Measurements from ENCODE around the gene SIAE. TPM values are rescaled to one million over a fixed set of nuclear protein-coding genes. Genes with fewer than 3 reads are reported as not detected.

The SIAE gene
- total RNA-seq, 6 experiments from 2014 or later = 9.2 to 14.4 (median 11.3) TPM

GRCh38 chr11:124584681-124585372 lies 88.7 kb downstream of the SIAE start:
- TF ChIP-seq CTCF (IDR thresholded peaks at IDR 0.05) = no peak
- Mint-ChIP-seq H3K27me3 (ENCODE audit: insufficient read depth) (peaks cover 21% of the 10 kb centered on the region), H3K9me3 (no peaks in the 10 kb centered on the region), H3K4me1 (ENCODE audit: low read depth) (no peaks in the 10 kb centered on the region), H3K4me3 (no peak overlapping the region), H3K27ac (no peak overlapping the region), H3K36me3 (ENCODE audit: low read depth) (no peaks in the 10 kb centered on the region)
- DNase-seq = no peak

- no peak for TF ChIP-seq CTCF (IDR thresholded peaks at IDR 0.05)
- H3K9me3 Mint-ChIP-seq = no peaks in the 10 kb centered on the region
- no peak for DNase-seq
- no peak overlapping the region for H3K4me3 Mint-ChIP-seq
- peaks cover 21% of the 10 kb centered on the region for H3K27me3 Mint-ChIP-seq (ENCODE audit: insufficient read depth)
- H3K27ac Mint-ChIP-seq = no peak overlapping the region
- H3K4me1 Mint-ChIP-seq (ENCODE audit: low read depth) = no peaks in the 10 kb centered on the region
- H3K36me3 Mint-ChIP-seq (ENCODE audit: low read depth) = no peaks in the 10 kb centered on the region
Observed at GRCh38 chr11:124583781-124584180, 89.8 kb downstream of the SIAE start.

Other genes with a start within 250 kb of the SIAE start
- not detected for gene OR8B4, start 248.9 kb downstream of the SIAE start, total RNA-seq (2021; fragmentation: NEBNext Ultra II Directional; extraction: Animal tissue kit (Norgen Biotek cat#: 25700))
- gene OR8B8, start 228.0 kb downstream of the SIAE start, total RNA-seq (2021; fragmentation: NEBNext Ultra II Directional; extraction: Animal tissue kit (Norgen Biotek cat#: 25700)) = not detected
- not detected for gene OR8B12, start 130.1 kb downstream of the SIAE start, total RNA-seq (2021; fragmentation: NEBNext Ultra II Directional; extraction: Animal tissue kit (Norgen Biotek cat#: 25700))
- not detected for gene OR8A1, start 103.7 kb downstream of the SIAE start, total RNA-seq (2021; fragmentation: NEBNext Ultra II Directional; extraction: Animal tissue kit (Norgen Biotek cat#: 25700))
- gene PANX3, start 62.3 kb downstream of the SIAE start, total RNA-seq (2021; fragmentation: NEBNext Ultra II Directional; extraction: Animal tissue kit (Norgen Biotek cat#: 25700)) = not detected
- gene TBRG1, start 50.9 kb downstream of the SIAE start, total RNA-seq (2021; fragmentation: NEBNext Ultra II Directional; extraction: Animal tissue kit (Norgen Biotek cat#: 25700)) = 10 to 100 TPM; 18.8 to 25.9 (median 24.1) TPM
- gene SPA17, start 165 bp upstream of the SIAE start, total RNA-seq (2021; fragmentation: NEBNext Ultra II Directional; extraction: Animal tissue kit (Norgen Biotek cat#: 25700)) = 10 to 100 TPM in 1 of 6 experiments, 1 to 10 TPM in 5; 5.0 to 10.2 (median 9.1) TPM
- gene NRGN, start 66.2 kb upstream of the SIAE start, total RNA-seq (2021; fragmentation: NEBNext Ultra II Directional; extraction: Animal tissue kit (Norgen Biotek cat#: 25700)) = 1 to 10 TPM; 3.8 to 6.5 (median 5.4) TPM
- under 1 TPM in 1 of 6 experiments, not detected in 5; 0.14 TPM for gene VSIG2, start 78.5 kb upstream of the SIAE start, total RNA-seq (2021; fragmentation: NEBNext Ultra II Directional; extraction: Animal tissue kit (Norgen Biotek cat#: 25700))
- under 1 TPM in 3 of 6 experiments, not detected in 3; 0.11 to 0.14 (median 0.12) TPM for gene ESAM, start 88.6 kb upstream of the SIAE start, total RNA-seq (2021; fragmentation: NEBNext Ultra II Directional; extraction: Animal tissue kit (Norgen Biotek cat#: 25700))
- gene MSANTD2, start 126.7 kb upstream of the SIAE start, total RNA-seq (2021; fragmentation: NEBNext Ultra II Directional; extraction: Animal tissue kit (Norgen Biotek cat#: 25700)) = 1 to 10 TPM; 4.4 to 7.1 (median 5.8) TPM
- gene ROBO3, start 191.7 kb upstream of the SIAE start, total RNA-seq (2021; fragmentation: NEBNext Ultra II Directional; extraction: Animal tissue kit (Norgen Biotek cat#: 25700)) = 1 to 10 TPM; 1.9 to 3.3 (median 2.6) TPM
- under 1 TPM; 0.46 to 0.63 (median 0.56) TPM for gene ROBO4, start 224.1 kb upstream of the SIAE start, total RNA-seq (2021; fragmentation: NEBNext Ultra II Directional; extraction: Animal tissue kit (Norgen Biotek cat#: 25700))
- gene HEPN1, start 245.5 kb upstream of the SIAE start, total RNA-seq (2021; fragmentation: NEBNext Ultra II Directional; extraction: Animal tissue kit (Norgen Biotek cat#: 25700)) = not detected